ENCODE measurements around the gene CEP131.

- TF ChIP-seq CTCF (IDR thresholded peaks at IDR 0.05; ENCODE audit: extremely low read depth in 1 of 2, insufficient read depth in 1 of 2, low read depth in 1 of 2, low read length in 2 of 2) (no peak), POLR2AphosphoS5 (IDR thresholded peaks at IDR 0.05; ENCODE audit: insufficient read depth, low read depth, low read length) (no peak)
Observed at GRCh38 chr17:81194941-81195901, 27.5 kb downstream of the CEP131 start.
